ENCODE data around the gene RFLNA.

The RFLNA gene

GRCh38 chr12:124264089-124264795 lies 30.7 kb upstream of the RFLNA start:
- H3K4me1 ChIP-seq (ENCODE audit: control insufficient read depth in 1 of 2, insufficient read depth in 2 of 2, low read length in 2 of 2), result peaks cover 0 to 3% of the 10 kb centered on the region in 2 experiments
- no peaks in the 10 kb centered on the region for H3K27me3 ChIP-seq (ENCODE audit: insufficient read depth, low read length)
- DNase-seq, result no peak

GRCh38 chr12:124264879-124265278 lies 30.0 kb upstream of the RFLNA start:
- H3K27ac ChIP-seq (ENCODE audit: low read depth, low read length), result no peak overlapping the region
- no peak overlapping the region for H3K4me3 ChIP-seq (ENCODE audit: low read depth, low read length)
- H3K36me3 ChIP-seq (ENCODE audit: control insufficient read depth in 1 of 2, insufficient read depth in 2 of 2, low read length in 2 of 2), result no peaks in the 10 kb centered on the region
- H3K23ac ChIP-seq (ENCODE audit: low read length), result no peak overlapping the region
- H3K27me3 ChIP-seq (ENCODE audit: insufficient read depth, low read length), result no peaks in the 10 kb centered on the region
- H2AFZ ChIP-seq (ENCODE audit: insufficient read depth, low read length, poor library complexity), result no peak overlapping the region
- H3K18ac ChIP-seq (ENCODE audit: low read length), result no peak overlapping the region
- H3K14ac ChIP-seq (ENCODE audit: low read length), result no peak overlapping the region
- H3K9ac ChIP-seq (ENCODE audit: low read length), result no peak overlapping the region
- no peak overlapping the region for H4K91ac ChIP-seq (ENCODE audit: low read depth, low read length)
- H4K8ac ChIP-seq (ENCODE audit: low read depth, low read length), result no peak overlapping the region
- no peaks in the 10 kb centered on the region for H3K4me1 ChIP-seq (ENCODE audit: control insufficient read depth in 1 of 2, insufficient read depth in 2 of 2, low read length in 2 of 2)
- no peaks in the 10 kb centered on the region for H3K9me3 ChIP-seq (ENCODE audit: insufficient read depth, low read depth, low read length)
- no peak overlapping the region for H4K12ac ChIP-seq (ENCODE audit: low read depth, low read length)
- no peaks in the 10 kb centered on the region for H3K79me1 ChIP-seq (ENCODE audit: low read length)
- H2BK5ac ChIP-seq (ENCODE audit: low read depth, low read length, poor library complexity), result no peak overlapping the region
- WGBS (ENCODE audit: extremely low coverage, insufficient coverage, insufficient read length), result no CpG with 5 or more reads among the region's 7 CpGs
- H3K4me2 ChIP-seq (ENCODE audit: low read length), result no peak overlapping the region
- no peak overlapping the region for H2BK12ac ChIP-seq (ENCODE audit: low read length)
- H3K79me2 ChIP-seq (ENCODE audit: control insufficient read depth, insufficient read depth, low read length, poor library complexity), result no peaks in the 10 kb centered on the region
- H3K4ac ChIP-seq (ENCODE audit: low read depth, low read length), result no peak overlapping the region
- H2BK120ac ChIP-seq (ENCODE audit: insufficient read depth, low read length, poor library complexity), result no peak overlapping the region
- no peak overlapping the region for H2AK5ac ChIP-seq (ENCODE audit: low read length)
- no peak for DNase-seq

More at GRCh38 chr12:124264089-124264795, 30.7 kb upstream of the RFLNA start:
- Histone ChIP-seq H2AK5ac (ENCODE audit: low read length) (no peak overlapping the region), H2AFZ (ENCODE audit: insufficient read depth, low read length, poor library complexity) (no peak overlapping the region), H4K12ac (ENCODE audit: low read depth, low read length) (no peak overlapping the region), H3K4me2 (ENCODE audit: low read length) (no peak overlapping the region), H3K4ac (ENCODE audit: low read depth, low read length) (no peak overlapping the region), H2BK120ac (ENCODE audit: insufficient read depth, low read length, poor library complexity) (no peak overlapping the region), H2BK12ac (ENCODE audit: low read length) (no peak overlapping the region), H3K79me1 (ENCODE audit: low read length) (no peaks in the 10 kb centered on the region), H3K9me3 (ENCODE audit: insufficient read depth, low read depth, low read length) (no peaks in the 10 kb centered on the region), H3K18ac (ENCODE audit: low read length) (no peak overlapping the region), H3K79me2 (ENCODE audit: control insufficient read depth, insufficient read depth, low read length, poor library complexity) (no peaks in the 10 kb centered on the region), H2BK5ac (ENCODE audit: low read depth, low read length, poor library complexity) (no peak overlapping the region), H3K4me3 (ENCODE audit: low read depth, low read length) (no peak overlapping the region), H3K14ac (ENCODE audit: low read length) (no peak overlapping the region), H4K91ac (ENCODE audit: low read depth, low read length) (no peak overlapping the region), H3K27ac (ENCODE audit: low read depth, low read length) (no peak overlapping the region), H3K23ac (ENCODE audit: low read length) (no peak overlapping the region), H3K36me3 (ENCODE audit: control insufficient read depth in 1 of 2, insufficient read depth in 2 of 2, low read length in 2 of 2) (no peaks in the 10 kb centered on the region), H3K9ac (ENCODE audit: low read length) (no peak overlapping the region), H4K8ac (ENCODE audit: low read depth, low read length) (no peak overlapping the region)
- WGBS (ENCODE audit: extremely low coverage, insufficient coverage, insufficient read length), result no CpG with 5 or more reads among the region's 10 CpGs

GRCh38 chr12:124267205-124267778 lies 27.6 kb upstream of the RFLNA start:
- DNase-seq, result no peak
- Histone ChIP-seq H3K9ac (ENCODE audit: low read length) (no peak overlapping the region), H3K4me3 (ENCODE audit: low read depth, low read length) (no peak overlapping the region), H3K14ac (ENCODE audit: low read length) (no peak overlapping the region), H2AK5ac (ENCODE audit: low read length) (no peak overlapping the region), H3K9me3 (ENCODE audit: insufficient read depth, low read depth, low read length) (no peaks in the 10 kb centered on the region), H3K4ac (ENCODE audit: low read depth, low read length) (no peak overlapping the region), H2BK12ac (ENCODE audit: low read length) (no peak overlapping the region), H3K79me1 (ENCODE audit: low read length) (no peaks in the 10 kb centered on the region), H3K27ac (ENCODE audit: low read depth, low read length) (no peak overlapping the region), H3K23ac (ENCODE audit: low read length) (no peak overlapping the region), H4K8ac (ENCODE audit: low read depth, low read length) (no peak overlapping the region), H3K4me2 (ENCODE audit: low read length) (no peak overlapping the region), H3K36me3 (ENCODE audit: control insufficient read depth in 1 of 2, insufficient read depth in 2 of 2, low read length in 2 of 2) (no peaks in the 10 kb centered on the region), H2BK5ac (ENCODE audit: low read depth, low read length, poor library complexity) (no peak overlapping the region), H3K4me1 (ENCODE audit: control insufficient read depth in 1 of 2, insufficient read depth in 2 of 2, low read length in 2 of 2) (peaks cover 0 to 2% of the 10 kb centered on the region in 2 experiments), H3K79me2 (ENCODE audit: control insufficient read depth, insufficient read depth, low read length, poor library complexity) (no peaks in the 10 kb centered on the region), H3K27me3 (ENCODE audit: insufficient read depth, low read length) (no peaks in the 10 kb centered on the region), H4K12ac (ENCODE audit: low read depth, low read length) (no peak overlapping the region), H4K91ac (ENCODE audit: low read depth, low read length) (no peak overlapping the region), H2AFZ (ENCODE audit: insufficient read depth, low read length, poor library complexity) (no peak overlapping the region), H2BK120ac (ENCODE audit: insufficient read depth, low read length, poor library complexity) (no peak overlapping the region), H3K18ac (ENCODE audit: low read length) (no peak overlapping the region)
- no CpG with 5 or more reads among the region's 4 CpGs for WGBS (ENCODE audit: extremely low coverage, insufficient coverage, insufficient read length)

- H3K4ac ChIP-seq (ENCODE audit: low read depth, low read length), result no peak overlapping the region
- no peak for DNase-seq
- H3K79me1 ChIP-seq (ENCODE audit: low read length), result peaks cover 7% of the 10 kb centered on the region
- WGBS (ENCODE audit: extremely low coverage, insufficient coverage, insufficient read length), result no CpG with 5 or more reads among the region's 6 CpGs
- peaks cover 5 to 8% of the 10 kb centered on the region in 2 experiments for H3K4me1 ChIP-seq (ENCODE audit: control insufficient read depth in 1 of 2, insufficient read depth in 2 of 2, low read length in 2 of 2)
- no peak overlapping the region for H2BK5ac ChIP-seq (ENCODE audit: low read depth, low read length, poor library complexity)
- H3K4me2 ChIP-seq (ENCODE audit: low read length), result no peak overlapping the region
- H3K36me3 ChIP-seq (ENCODE audit: control insufficient read depth in 1 of 2, insufficient read depth in 2 of 2, low read length in 2 of 2), result no peaks in the 10 kb centered on the region
- no peak overlapping the region for H2BK12ac ChIP-seq (ENCODE audit: low read length)
- no peak overlapping the region for H3K4me3 ChIP-seq (ENCODE audit: low read depth, low read length)
- no peak overlapping the region for H3K27ac ChIP-seq (ENCODE audit: low read depth, low read length)
- no peaks in the 10 kb centered on the region for H3K79me2 ChIP-seq (ENCODE audit: control insufficient read depth, insufficient read depth, low read length, poor library complexity)
- H3K9me3 ChIP-seq (ENCODE audit: insufficient read depth, low read depth, low read length), result no peaks in the 10 kb centered on the region
- no peak overlapping the region for H3K9ac ChIP-seq (ENCODE audit: low read length)
- H4K12ac ChIP-seq (ENCODE audit: low read depth, low read length), result no peak overlapping the region
- no peak overlapping the region for H4K8ac ChIP-seq (ENCODE audit: low read depth, low read length)
- no peak overlapping the region for H2AFZ ChIP-seq (ENCODE audit: insufficient read depth, low read length, poor library complexity)
- H2BK120ac ChIP-seq (ENCODE audit: insufficient read depth, low read length, poor library complexity), result no peak overlapping the region
- no peak overlapping the region for H4K91ac ChIP-seq (ENCODE audit: low read depth, low read length)
- H3K27me3 ChIP-seq (ENCODE audit: insufficient read depth, low read length), result no peaks in the 10 kb centered on the region
- H3K14ac ChIP-seq (ENCODE audit: low read length), result no peak overlapping the region
- no peak overlapping the region for H3K23ac ChIP-seq (ENCODE audit: low read length)
- no peak overlapping the region for H3K18ac ChIP-seq (ENCODE audit: low read length)
- H2AK5ac ChIP-seq (ENCODE audit: low read length), result no peak overlapping the region
These were observed 24.2 kb upstream of the RFLNA start for GRCh38 chr12:124270671-124271070.

Data from trophoblast cell (in vitro differentiated cells and primary cell).